Heart right ventricle (tissue), 16 donors: Measurements from ENCODE around the gene SRGAP3. TPM values are rescaled to one million over a fixed set of nuclear protein-coding genes. Genes with fewer than 3 reads are reported as not detected.

Experiments
- ATAC-seq, 8 donors: fragments of 200-7000 bp; cut with Tn5 transposase; one replicate each; pipeline ENCODE4 v1.9.1; 2020; ENCODE audit warnings: mild to moderate bottlenecking in 8 of 8, moderate library complexity in 8 of 8, moderate number of reproducible peaks in 1 of 8
- DNase-seq, 2 donors: peaks; one replicate each; pipeline ENCODE4 v3.0.0-alpha.2; 2020
- H3K27ac ChIP-seq, 10 donors: fragments of 200-600 bp; sonication (generic) in 2 of 10; one replicate each; pipeline versions ENCODE4 v1.5.0 to v1.8.0; 2020 to 2022; ENCODE audit warnings: mild to moderate bottlenecking in 3 of 10
- H3K27me3 ChIP-seq, 7 donors: fragments of 200-600 bp; one replicate each; pipeline ENCODE4 v1.8.0; 2021 to 2022; ENCODE audit warnings: mild to moderate bottlenecking in 2 of 7
- H3K36me3 ChIP-seq, 9 donors: fragments of 200-600 bp; sonication (generic) in 1 of 9; one replicate each; pipeline versions ENCODE4 v1.5.0 to v1.8.0; 2020 to 2022; ENCODE audit warnings: mild to moderate bottlenecking in 2 of 9
- H3K4me1 ChIP-seq, 9 donors: fragments of 200-600 bp; sonication (generic) in 1 of 9; one replicate each; pipeline versions ENCODE4 v1.5.0 to v1.8.0; 2020 to 2022; ENCODE audit warnings: mild to moderate bottlenecking in 4 of 9
- H3K4me3 ChIP-seq, 10 donors: fragments of 200-600 bp; sonication (generic) in 2 of 10; one replicate each; pipeline versions ENCODE4 v1.5.0 to v1.8.0; 2020 to 2022; ENCODE audit warnings: mild to moderate bottlenecking in 7 of 10, moderate library complexity in 2 of 10
- H3K9me3 ChIP-seq, 11 donors: fragments of 200-600 bp in 10 of 11; sonication (generic) in 2 of 11; one replicate each; pipeline versions ENCODE4 v1.5.0 to v1.8.0; 2013 to 2022; ENCODE audit warnings: mild to moderate bottlenecking in 2 of 11, control low read depth in 1 of 11, moderate library complexity in 1 of 11
- CTCF ChIP-seq, 9 donors: fragments of 200-600 bp; sonication (generic) in 2 of 9; IDR thresholded peaks; one replicate each; pipeline versions ENCODE4 v1.5.0 to v1.8.0; 2021 to 2022; ENCODE audit warnings: antibody characterized with exemption in 9 of 9, mild to moderate bottlenecking in 5 of 9, moderate library complexity in 1 of 9
- WGBS, 2 donors: extraction: QIAGEN DNeasy Blood & Tissue Kit; methylation state at CpG; one replicate each; pipeline ENCODE4 v1.1.7; 2013; ENCODE audit warnings: inconsistent platforms in 1 of 2; 5-methylcytosine and 5-hydroxymethylcytosine counted together
- intact Hi-C, 10 donors: fragments of 100-400 bp; cut with DNase I; formaldehyde crosslinking; loops; one replicate each; pipeline versions ENCODE4 v1.11.1 to v1.14.2; 2022
- polyA plus RNA-seq, 2 donors: library from polyadenylated mRNA; stranded (reverse); fragments of 200-250 nt; gene quantifications; one replicate each; pipeline ENCODE4 v1.2.3, GENCODE V29; 2013
- total RNA-seq, 10 donors: library from RNA; stranded (reverse); fragmentation: NEBNext Ultra II Directional in 3 of 10; extraction: Animal tissue kit (Norgen Biotek cat#: 25700) in 3 of 10; gene quantifications; one replicate each; pipeline versions ENCODE4 v1.2.1 to v1.2.4, GENCODE V29; 2021 to 2023
- donor health status: Arrhythmogenic right ventricular cardiomyopathy.
- donor health status: ischemic (EF 13 %, LVEDD 7.1; RV severe dilation, severe dysfunction).
- donor health status: healthy with polysubstance abuse.
- donor health status: DM: no; HTN: yes; CAD: no.
- donor health status: DM: no; HTN: no; CAD: no.
- donor health status: ischemic (EF 25% LVEDD 6.9; RV normal size, moderate dysfunction).
- donor health status: ischemic (EF 25% LVEDD 5.7; RV mildly dilated, moderate dysfunction).
- donor health status: healthy.
- donor health status: DM: yes; HTN: yes; CAD: no.
- donor health status: Ischemic cardiomyopathy.
- donor health status: ischemic (EF 35%, LVEDD 5.7; RV mildly dilated, moderate dysfunction).
- donor health status: nonischemic (EF 11% LVEDD 7.7; RV severe dilation, severe dysfunction).
- donor health status: DM: yes; HTN: yes; CAD: no.
- donor health status: PGD.
- donor health status: ischemic (EF 29% LVEDD 5.4; RV normal size, mild dysfunction).
- donor health status: nonischemic (EF 23%, LVEDD 6.1; RV moderate dilation, normal function).

The SRGAP3 gene
- total and polyA plus RNA-seq, 12 donors, result 0.67 to 16.1 (median 10.6) TPM

GRCh38 chr3:9149566-9149965, 99.9 kb downstream of the SRGAP3 start:
- WGBS, 2 donors, result 90 to 95% methylated on average over 5 of the region's 5 CpGs
- intact Hi-C loops, result loop anchor here in 1 of 10 donors (10.0 kb wide), 1 partner anchor 95 kb away; the partner anchor contains the start of gene SRGAP3
- no peak for DNase-seq

GRCh38 chr3:9147896-9148266, 101.6 kb downstream of the SRGAP3 start:
- ATAC-seq, result no peak

More at GRCh38 chr3:9149566-9149965, 99.9 kb downstream of the SRGAP3 start:
- no peaks in the 10 kb centered on the region for H3K27me3 ChIP-seq
- H3K9me3 ChIP-seq, result peaks cover 0 to 18% (median 0%) of the 10 kb centered on the region in 11 donors
- TF ChIP-seq CTCF (IDR thresholded peaks at IDR 0.05), result no peak
- ATAC-seq, result peak in 1 of 8 donors; percentile 24
- H3K4me3 ChIP-seq, result no peak overlapping the region
- H3K4me1 ChIP-seq, result peaks cover 0 to 13% (median 1%) of the 10 kb centered on the region in 9 donors
- H3K27ac ChIP-seq, result no peak overlapping the region
- no peaks in the 10 kb centered on the region for H3K36me3 ChIP-seq

GRCh38 chr3:9147215-9147895, 102.1 kb downstream of the SRGAP3 start:
- Histone ChIP-seq H3K4me3 (no peak overlapping the region), H3K36me3 (no peaks in the 10 kb centered on the region), H3K4me1 (peaks cover 0 to 13% (median 2%) of the 10 kb centered on the region in 9 donors), H3K27ac (no peak overlapping the region), H3K27me3 (no peaks in the 10 kb centered on the region), H3K9me3 (peaks cover 0 to 18% (median 0%) of the 10 kb centered on the region in 11 donors)
- 65 to 70% methylated on average over 8 of the region's 8 CpGs for WGBS, 2 donors
- TF ChIP-seq CTCF (IDR thresholded peaks at IDR 0.05), result no peak
- no peak for DNase-seq
- intact Hi-C loops, result loop anchor here in 1 of 10 donors (10.0 kb wide), 1 partner anchor 97 kb away; the partner anchor contains the start of gene SRGAP3
- no peak for ATAC-seq

More at GRCh38 chr3:9147896-9148266, 101.6 kb downstream of the SRGAP3 start:
- WGBS, 2 donors, result 55 to 59% methylated on average over 7 of the region's 7 CpGs
- H3K9me3 ChIP-seq, result peaks cover 0 to 18% (median 0%) of the 10 kb centered on the region in 11 donors
- no peak for TF ChIP-seq CTCF (IDR thresholded peaks at IDR 0.05)
- intact Hi-C loops, result loop anchor here in 1 of 10 donors (10.0 kb wide), 1 partner anchor 97 kb away; the partner anchor contains the start of gene SRGAP3
- no peak overlapping the region for H3K27ac ChIP-seq
- H3K4me1 ChIP-seq, result peaks cover 0 to 7% (median 0%) of the 10 kb centered on the region in 9 donors
- no peak for DNase-seq
- no peaks in the 10 kb centered on the region for H3K27me3 ChIP-seq
- H3K36me3 ChIP-seq, result no peaks in the 10 kb centered on the region
- no peak overlapping the region for H3K4me3 ChIP-seq

- H3K4me1 ChIP-seq, result peaks cover 0 to 21% (median 9%) of the 10 kb centered on the region in 9 donors
- no peak for ATAC-seq
- no peaks in the 10 kb centered on the region for H3K36me3 ChIP-seq
- no peak overlapping the region for H3K27ac ChIP-seq
- intact Hi-C loops, result loop anchor here in 1 of 10 donors (10.0 kb wide), 1 partner anchor 98 kb away; the partner anchor contains the start of gene SRGAP3
- no peaks in the 10 kb centered on the region for H3K27me3 ChIP-seq
- no peak for DNase-seq
- no peak overlapping the region for H3K4me3 ChIP-seq
- 86 to 90% methylated on average over 11 of the region's 11 CpGs for WGBS, 2 donors
- peaks cover 0 to 14% (median 0%) of the 10 kb centered on the region in 11 donors for H3K9me3 ChIP-seq
- TF ChIP-seq CTCF (IDR thresholded peaks at IDR 0.05), result no peak
These were observed 102.9 kb downstream of the SRGAP3 start for GRCh38 chr3:9146367-9147071.
